ENCODE data around the gene CD164. TPM values are rescaled to one million over a fixed set of nuclear protein-coding genes. Genes with fewer than 3 reads are reported as not detected.

CD164 gene
- total RNA-seq, 1 experiment from 2014 or later: 95.6 TPM

DNA sequence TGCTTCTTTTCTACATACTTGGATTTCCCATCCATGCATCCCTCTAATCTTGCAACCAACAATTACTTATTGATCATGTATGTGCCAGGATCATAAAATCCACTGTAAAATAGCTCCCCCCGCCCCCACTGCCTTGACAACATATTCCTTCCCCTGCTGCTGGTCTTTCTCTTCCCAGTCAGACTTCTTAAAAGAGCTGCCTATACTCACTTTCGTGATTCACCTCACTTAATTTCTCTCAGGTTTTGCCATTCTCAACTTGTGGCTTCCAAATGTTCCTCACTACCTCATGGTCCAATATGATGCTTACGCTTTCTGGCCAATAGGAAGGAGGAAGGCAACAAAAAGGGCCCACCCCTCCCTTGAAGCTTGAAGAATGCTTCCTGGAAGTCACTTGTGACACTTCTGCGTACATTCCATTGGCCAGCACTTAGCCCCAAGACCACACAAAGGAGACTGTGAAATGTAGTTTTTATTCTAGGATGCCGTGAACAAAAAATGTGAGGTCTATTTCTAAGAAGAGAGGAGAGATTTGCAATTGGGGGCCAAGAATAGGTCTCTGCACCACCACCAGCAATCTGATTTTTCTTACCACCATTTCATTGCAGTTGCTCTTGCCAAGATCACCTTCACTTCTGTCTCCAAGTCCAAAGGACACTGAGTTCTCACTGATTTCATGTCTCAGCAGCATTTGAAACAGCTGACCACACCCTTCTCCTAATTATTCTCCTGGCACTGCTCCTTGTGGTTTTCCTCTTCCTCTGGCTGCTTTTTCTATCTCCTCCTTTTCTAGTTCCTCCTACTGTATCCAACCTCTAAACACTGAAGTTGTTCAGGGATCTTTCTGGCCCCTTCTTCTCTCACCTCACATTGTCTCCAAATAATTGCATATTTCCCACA is 30.8 kb downstream of the CD164 start:
- no peak for TF ChIP-seq EZH2phosphoT487 (IDR thresholded peaks at IDR 0.05; ENCODE audit: borderline replicate concordance, low read length)
- TF ChIP-seq, protein P1, sequence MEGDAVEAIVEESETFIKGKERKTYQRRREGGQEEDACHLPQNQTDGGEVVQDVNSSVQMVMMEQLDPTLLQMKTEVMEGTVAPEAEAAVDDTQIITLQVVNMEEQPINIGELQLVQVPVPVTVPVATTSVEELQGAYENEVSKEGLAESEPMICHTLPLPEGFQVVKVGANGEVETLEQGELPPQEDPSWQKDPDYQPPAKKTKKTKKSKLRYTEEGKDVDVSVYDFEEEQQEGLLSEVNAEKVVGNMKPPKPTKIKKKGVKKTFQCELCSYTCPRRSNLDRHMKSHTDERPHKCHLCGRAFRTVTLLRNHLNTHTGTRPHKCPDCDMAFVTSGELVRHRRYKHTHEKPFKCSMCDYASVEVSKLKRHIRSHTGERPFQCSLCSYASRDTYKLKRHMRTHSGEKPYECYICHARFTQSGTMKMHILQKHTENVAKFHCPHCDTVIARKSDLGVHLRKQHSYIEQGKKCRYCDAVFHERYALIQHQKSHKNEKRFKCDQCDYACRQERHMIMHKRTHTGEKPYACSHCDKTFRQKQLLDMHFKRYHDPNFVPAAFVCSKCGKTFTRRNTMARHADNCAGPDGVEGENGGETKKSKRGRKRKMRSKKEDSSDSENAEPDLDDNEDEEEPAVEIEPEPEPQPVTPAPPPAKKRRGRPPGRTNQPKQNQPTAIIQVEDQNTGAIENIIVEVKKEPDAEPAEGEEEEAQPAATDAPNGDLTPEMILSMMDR (conservative IDR thresholded peaks at IDR 0.05; ENCODE audit: low read depth, low read length): no peak
- TF ChIP-seq EZH2 (IDR thresholded peaks at IDR 0.05; ENCODE audit: low read length, unreplicated experiment): no peak
- H4K20me1 ChIP-seq (ENCODE audit: low read length): no peaks in the 10 kb centered on the region
- no peak overlapping the region for H3K4me2 ChIP-seq (ENCODE audit: low read length)
- H2AFZ ChIP-seq (ENCODE audit: low read length): no peak overlapping the region
- intact Hi-C loops (cut with micrococcal nuclease): no loop called here
- peaks cover 8% of the 10 kb centered on the region for H3K36me3 ChIP-seq (ENCODE audit: low read depth, low read length)
- H3K27me3 ChIP-seq (ENCODE audit: low read length): no peaks in the 10 kb centered on the region
- ChIA-PET CTCF (no interaction called here), POLR2A (ENCODE audit: unreplicated experiment) (interaction anchor here (0.6 kb wide), 1 partner anchor 161 kb away, joined by 10 read pairs; no protein-coding TSS in a partner anchor)
- H3K27ac ChIP-seq (ENCODE audit: low read length): no peak overlapping the region
- no peak overlapping the region for H3K4me3 ChIP-seq (ENCODE audit: low read length)
- DNase-seq (no peak), ATAC-seq (peak; percentile 16; the same call in 1 of the 2 replicates)
- no peak overlapping the region for H3K9ac ChIP-seq (ENCODE audit: low read length)
- H3K4me1 ChIP-seq (ENCODE audit: insufficient read depth, low read length): peaks cover 21% of the 10 kb centered on the region
- no peaks in the 10 kb centered on the region for H3K9me3 ChIP-seq (ENCODE audit: low read length)
- H3F3A ChIP-seq (ENCODE audit: low read length, unreplicated experiment): no peaks in the 10 kb centered on the region
- H3K9me2 ChIP-seq (replicated peaks; ENCODE audit: low read length): no peaks in the 10 kb centered on the region
- no peaks in the 10 kb centered on the region for H3K79me2 ChIP-seq (ENCODE audit: low read length)
- BruUV-seq (replicated peaks): no TSS peak

DNA sequence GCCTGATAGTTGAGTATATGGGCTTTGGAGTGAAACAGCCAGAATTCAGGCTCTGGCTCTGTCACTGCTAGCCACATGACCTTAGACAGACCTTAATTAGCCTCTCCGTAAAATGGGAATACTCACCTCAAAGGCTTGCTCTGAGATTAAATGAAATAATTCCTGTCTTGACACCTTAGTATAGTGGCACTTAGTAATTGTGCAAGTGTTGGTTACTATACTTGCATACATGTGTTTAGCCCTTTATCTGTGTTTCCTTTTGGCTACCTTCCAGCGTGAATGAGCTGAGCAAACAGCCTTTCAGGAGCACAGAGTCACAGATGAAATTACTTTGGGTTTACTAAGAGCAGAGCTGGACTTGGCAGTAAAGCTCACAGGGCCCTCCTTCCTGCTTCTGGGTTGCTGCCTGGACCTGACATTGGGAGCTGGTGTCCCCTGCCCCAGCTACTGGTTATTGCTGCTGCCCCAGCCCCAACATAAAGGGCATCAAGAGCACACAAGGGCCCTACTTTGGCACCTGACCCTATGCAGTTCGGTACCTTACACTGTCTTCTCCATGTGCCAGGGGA is 32.8 kb downstream of the CD164 start:
- no peak overlapping the region for H3K4me3 ChIP-seq (ENCODE audit: low read length)
- peak; percentile 79 for ATAC-seq
- H3K27me3 ChIP-seq (ENCODE audit: low read length): no peaks in the 10 kb centered on the region
- BruUV-seq (replicated peaks): no TSS peak
- no peaks in the 10 kb centered on the region for H3F3A ChIP-seq (ENCODE audit: low read length, unreplicated experiment)
- no peaks in the 10 kb centered on the region for H4K20me1 ChIP-seq (ENCODE audit: low read length)
- CTCF ChIA-PET: interaction anchor here (0.7 kb wide), 1 partner anchor 167 kb away, joined by 3 read pairs; no protein-coding TSS in a partner anchor
- no peaks in the 10 kb centered on the region for H3K9me3 ChIP-seq (ENCODE audit: low read length)
- no peaks in the 10 kb centered on the region for H3K36me3 ChIP-seq (ENCODE audit: low read depth, low read length)
- H3K9me2 ChIP-seq (replicated peaks; ENCODE audit: low read length): no peaks in the 10 kb centered on the region
- peaks cover 34% of the 10 kb centered on the region for H3K4me1 ChIP-seq (ENCODE audit: insufficient read depth, low read length)
- H3K27ac ChIP-seq (ENCODE audit: low read length): peak overlapping the region; percentile 21
- no peaks in the 10 kb centered on the region for H3K79me2 ChIP-seq (ENCODE audit: low read length)
- H3K9ac ChIP-seq (ENCODE audit: low read length): no peak overlapping the region
- no peak overlapping the region for H2AFZ ChIP-seq (ENCODE audit: low read length)
- H3K4me2 ChIP-seq (ENCODE audit: low read length): peak overlapping the region; percentile 11; the same call in 1 of the 2 replicates
- intact Hi-C loops (cut with micrococcal nuclease): no loop called here
- peak; percentile 74 for DNase-seq
- TF ChIP-seq, protein P1 (conservative IDR thresholded peaks at IDR 0.05; ENCODE audit: low read depth, low read length): no peak
- TF ChIP-seq EZH2phosphoT487 (IDR thresholded peaks at IDR 0.05; ENCODE audit: borderline replicate concordance, low read length): no peak
- no peak for TF ChIP-seq EZH2 (IDR thresholded peaks at IDR 0.05; ENCODE audit: low read length, unreplicated experiment)
- POLR2A ChIA-PET (ENCODE audit: unreplicated experiment): no interaction called here

All from PC-3 (cell line).